GM04504 (cell line): ENCODE data around the gene CT45A10.
"Not testable (repeated sequence)": the region's sequence is repeated elsewhere in the genome, so short reads cannot be mapped to it uniquely, and the experiment has no call there.

Source experiments
- DNase-seq: peaks from one replicate; pipeline ENCODE4 v3.0.0-alpha.2; 2012; ENCODE audit warnings: low read depth

The CT45A10 gene

GRCh38 chrX:135893294-135893817, at the start of gene CT45A10, which contains the start of gene SAGE1:
CT45A10 (minus strand) TSS chrX:135893444; CDS start chrX:135885344, 8,100 bp downstream.
SAGE1 (plus strand) TSS chrX:135893716; CDS start chrX:135896243, 2,527 bp downstream.
- DNase-seq = no peak

- peak; percentile 15 for DNase-seq
These were observed 38.6 kb upstream of the CT45A10 start for GRCh38 chrX:135931644-135932487.

GRCh38 chrX:135927897-135928296, 34.7 kb upstream of the CT45A10 start:
- no peak for DNase-seq

GRCh38 chrX:135923353-135923752, 30.1 kb upstream of the CT45A10 start:
- DNase-seq = no peak

- not testable (repeated sequence) for DNase-seq
These were observed 27.3 kb upstream of the CT45A10 start for GRCh38 chrX:135920516-135920915.

GRCh38 chrX:135914404-135914803, 21.2 kb upstream of the CT45A10 start:
- no peak for DNase-seq

- no peak for DNase-seq
These were observed 17.0 kb upstream of the CT45A10 start for GRCh38 chrX:135910251-135910650.

GRCh38 chrX:135892781-135893180, 463 bp downstream of the CT45A10 start:
- no peak for DNase-seq

GRCh38 chrX:135890087-135890585, 3.1 kb downstream of the CT45A10 start:
- no peak for DNase-seq

- not testable (repeated sequence) for DNase-seq
These were observed 4.3 kb downstream of the CT45A10 start for GRCh38 chrX:135888976-135889375.

- not testable (repeated sequence) for DNase-seq
These were observed 5.0 kb downstream of the CT45A10 start for GRCh38 chrX:135888230-135888629.

GRCh38 chrX:135882741-135883140, 10.5 kb downstream of the CT45A10 start:
- not testable (repeated sequence) for DNase-seq

GRCh38 chrX:135871712-135872111, 21.5 kb downstream of the CT45A10 start, which contains the start of gene CT45A9:
CT45A9 (minus strand) TSS chrX:135871812; CDS start chrX:135868061, 3,751 bp downstream.
- DNase-seq = not testable (repeated sequence)

GRCh38 chrX:135854438-135854837, 38.8 kb downstream of the CT45A10 start, which contains the start of gene CT45A8:
CT45A8 (minus strand) TSS chrX:135854538; CDS start chrX:135850783, 3,755 bp downstream.
- DNase-seq = not testable (repeated sequence)

GRCh38 chrX:135837180-135837579, 56.1 kb downstream of the CT45A10 start, which contains the start of gene CT45A7:
CT45A7 (minus strand) TSS chrX:135837280; CDS start chrX:135833533, 3,747 bp downstream.
- DNase-seq = not testable (repeated sequence)
